ENCODE measurements around the gene PTS.

Gene PTS

DNA sequence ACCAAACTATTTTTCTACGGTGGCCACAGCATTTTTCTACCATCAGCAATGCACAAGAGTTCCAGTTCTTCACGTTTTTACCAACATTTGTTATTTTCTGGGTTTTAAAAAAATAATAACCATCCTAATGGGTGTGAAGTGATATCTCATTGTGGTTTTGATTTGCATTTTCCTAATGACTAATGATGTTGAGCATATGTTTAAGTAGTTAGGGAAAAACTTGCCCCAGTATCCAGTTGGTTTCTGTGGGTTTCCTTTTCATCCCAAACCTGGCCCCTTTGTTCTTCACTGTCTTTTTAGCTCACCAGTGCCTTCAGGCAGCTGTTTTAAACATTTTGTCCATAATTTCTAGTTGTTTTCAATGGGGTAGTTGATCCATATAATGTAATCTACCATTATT is 14.7 kb upstream of the PTS start:
- no peak for DNase-seq (ENCODE audit: low read depth)
- no peak for TF ChIP-seq CTCF (conservative IDR thresholded peaks at IDR 0.05; ENCODE audit: low read depth, low read length)

GRCh38 chr11:112212290-112212689 is 13.9 kb upstream of the PTS start:
- DNase-seq (ENCODE audit: low read depth) = no peak
- no peak for TF ChIP-seq CTCF (conservative IDR thresholded peaks at IDR 0.05; ENCODE audit: low read depth, low read length)
- no peak overlapping the region for H3K4me3 ChIP-seq (ENCODE audit: low read length)

More for the DNA sequence above, 14.7 kb upstream of the PTS start:
- H3K4me3 ChIP-seq (ENCODE audit: low read length) = no peak overlapping the region

GRCh38 chr11:112212710-112213109 is 13.5 kb upstream of the PTS start:
- no peak for TF ChIP-seq CTCF (conservative IDR thresholded peaks at IDR 0.05; ENCODE audit: low read depth, low read length)
- no peak overlapping the region for H3K4me3 ChIP-seq (ENCODE audit: low read length)
- no peak for DNase-seq (ENCODE audit: low read depth)

DNA sequence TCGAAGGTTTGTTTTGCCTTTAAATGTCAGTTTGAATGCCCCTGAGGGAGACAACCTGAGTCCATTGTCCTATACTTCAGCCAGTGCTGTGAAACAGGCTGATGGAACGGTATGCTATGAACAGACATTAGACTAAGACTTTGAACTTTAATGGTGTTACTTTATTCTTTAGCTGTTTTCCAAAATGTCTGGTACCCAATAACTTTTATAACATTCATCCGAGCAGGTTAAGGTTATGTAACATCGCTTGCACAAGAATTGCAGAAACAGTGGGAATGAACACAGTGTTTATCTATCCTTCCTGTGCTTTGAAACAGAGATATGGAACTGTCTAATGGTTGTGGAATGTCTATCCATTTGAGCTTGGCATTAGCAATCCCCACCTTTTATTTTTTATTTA is 12.5 kb upstream of the PTS start:
- no peak for TF ChIP-seq CTCF (conservative IDR thresholded peaks at IDR 0.05; ENCODE audit: low read depth, low read length)
- no peak overlapping the region for H3K4me3 ChIP-seq (ENCODE audit: low read length)
- no peak for DNase-seq (ENCODE audit: low read depth)

DNA sequence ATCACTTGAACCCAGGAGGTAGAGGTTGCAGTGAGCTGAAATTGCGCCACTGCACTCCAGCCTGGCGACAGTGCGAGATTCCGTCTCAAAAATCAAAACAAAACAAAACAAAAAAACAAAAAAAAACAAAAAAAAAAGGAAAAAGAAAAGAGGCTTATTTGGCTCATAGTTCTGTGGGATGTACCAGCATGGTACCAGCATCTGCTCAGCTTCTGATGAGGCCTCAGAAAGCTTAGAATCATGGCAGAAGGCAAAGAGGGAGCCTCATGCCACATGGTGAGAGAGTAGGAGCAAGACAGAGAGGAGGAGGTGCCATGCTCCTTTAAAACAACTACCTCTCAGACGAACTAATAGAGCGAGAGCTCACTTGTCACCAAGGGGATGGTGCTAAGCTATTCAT is 10.6 kb upstream of the PTS start:
- DNase-seq (ENCODE audit: low read depth) = no peak
- no peak for TF ChIP-seq CTCF (conservative IDR thresholded peaks at IDR 0.05; ENCODE audit: low read depth, low read length)
- H3K4me3 ChIP-seq (ENCODE audit: low read length) = no peak overlapping the region

- no peak for TF ChIP-seq CTCF (conservative IDR thresholded peaks at IDR 0.05; ENCODE audit: low read depth, low read length)
- no peak for DNase-seq (ENCODE audit: low read depth)
- H3K4me3 ChIP-seq (ENCODE audit: low read length) = no peak overlapping the region
These were observed 9.6 kb upstream of the PTS start for GRCh38 chr11:112216561-112217105.

DNA sequence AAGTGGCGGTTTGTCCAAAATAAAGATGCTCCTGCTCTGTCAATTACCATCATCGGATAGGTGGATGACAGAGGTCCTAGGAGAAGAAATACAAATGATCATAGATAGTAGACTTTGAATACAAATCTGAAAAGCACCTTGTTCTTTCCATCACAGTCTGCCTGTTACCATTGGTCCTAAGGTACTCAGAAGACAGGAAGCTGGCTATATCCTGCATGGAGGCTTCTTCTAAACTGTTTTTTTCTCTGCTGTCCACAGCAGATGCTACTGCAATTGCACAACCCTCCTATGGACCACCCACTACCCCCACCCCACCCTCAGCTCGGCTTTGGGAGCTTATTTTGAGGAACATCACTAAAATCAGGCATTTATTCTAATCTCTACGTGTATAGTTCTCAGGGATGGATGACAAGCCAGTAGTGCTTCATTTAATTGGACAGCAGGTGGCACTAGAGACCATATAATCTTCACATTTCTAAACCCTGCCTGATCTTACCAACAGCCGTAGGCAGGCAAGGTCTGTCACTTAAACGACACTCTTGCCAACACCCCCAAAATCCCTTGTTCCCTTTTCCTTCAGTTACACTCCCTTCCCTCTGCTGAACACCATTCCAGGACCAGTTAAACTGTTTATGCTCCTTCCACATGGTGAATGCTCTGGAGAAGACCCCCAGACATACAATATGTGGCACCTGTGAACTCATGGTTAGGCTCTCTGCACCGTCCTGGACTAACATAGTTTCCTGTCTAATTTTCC is 6.6 kb upstream of the PTS start:
- DNase-seq (ENCODE audit: low read depth) = peak; percentile 22
- no peak overlapping the region for H3K4me3 ChIP-seq (ENCODE audit: low read length)
- peak; percentile 66 for TF ChIP-seq CTCF (conservative IDR thresholded peaks at IDR 0.05; ENCODE audit: low read depth, low read length)

Data from retinal pigment epithelial cell (primary cell).